ENCODE measurements around the gene RCOR1. TPM values are rescaled to one million over a fixed set of nuclear protein-coding genes. Genes with fewer than 3 reads are reported as not detected.

The RCOR1 gene
- total and polyA plus RNA-seq, 2 experiments from 2014 or later: 9.9 to 30.2 TPM

DNA sequence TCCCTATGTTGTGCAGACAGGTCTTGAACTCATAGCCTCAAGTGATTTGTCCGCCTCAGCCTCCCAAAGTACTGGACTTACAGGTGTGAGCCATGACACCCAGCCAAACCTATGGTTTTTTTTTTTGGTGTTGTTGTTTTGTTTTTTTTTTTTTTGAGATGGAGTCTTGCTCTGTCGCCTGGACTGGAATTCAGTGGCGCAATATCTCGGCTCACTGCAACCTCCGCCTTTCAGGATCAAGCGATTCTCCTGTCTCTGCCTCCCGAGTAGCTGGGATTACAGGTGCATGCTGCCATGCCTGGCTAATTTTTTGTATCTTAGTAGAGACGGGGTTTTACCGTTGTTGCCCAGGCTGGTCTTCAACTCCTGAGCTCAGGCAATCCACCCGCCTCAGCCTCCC, 11.3 kb upstream of the RCOR1 start:
- no peaks in the 10 kb centered on the region for H3K9me2 ChIP-seq (replicated peaks; ENCODE audit: insufficient read depth)
- H3K27ac ChIP-seq: no peak overlapping the region
- no peaks in the 10 kb centered on the region for H3K79me2 ChIP-seq
- H3K4me1 ChIP-seq (ENCODE audit: insufficient read depth): peaks cover 21% of the 10 kb centered on the region
- H3K4me3 ChIP-seq: no peak overlapping the region
- no peaks in the 10 kb centered on the region for H3K36me3 ChIP-seq (replicated peaks; ENCODE audit: insufficient read depth, low read depth)
- H3K4me2 ChIP-seq: no peak overlapping the region
- 93% methylated on average over 10 of the region's 10 CpGs for WGBS (ENCODE audit: low lambda C conversion rate, missing lambda C conversion rate)
- H4K20me1 ChIP-seq (ENCODE audit: insufficient read depth, poor library complexity, severe bottlenecking): no peaks in the 10 kb centered on the region
- no peak overlapping the region for H2AFZ ChIP-seq
- no peaks in the 10 kb centered on the region for H3K9me3 ChIP-seq (ENCODE audit: low read depth)
- H3K27me3 ChIP-seq: no peaks in the 10 kb centered on the region
- no peak for TF ChIP-seq EZH2phosphoT487 (IDR thresholded peaks at IDR 0.05; ENCODE audit: low read depth, severe bottlenecking, unreplicated experiment)
- no peak for TF ChIP-seq EZH2 (IDR thresholded peaks at IDR 0.05; ENCODE audit: borderline replicate concordance)
- TF ChIP-seq, protein P1, sequence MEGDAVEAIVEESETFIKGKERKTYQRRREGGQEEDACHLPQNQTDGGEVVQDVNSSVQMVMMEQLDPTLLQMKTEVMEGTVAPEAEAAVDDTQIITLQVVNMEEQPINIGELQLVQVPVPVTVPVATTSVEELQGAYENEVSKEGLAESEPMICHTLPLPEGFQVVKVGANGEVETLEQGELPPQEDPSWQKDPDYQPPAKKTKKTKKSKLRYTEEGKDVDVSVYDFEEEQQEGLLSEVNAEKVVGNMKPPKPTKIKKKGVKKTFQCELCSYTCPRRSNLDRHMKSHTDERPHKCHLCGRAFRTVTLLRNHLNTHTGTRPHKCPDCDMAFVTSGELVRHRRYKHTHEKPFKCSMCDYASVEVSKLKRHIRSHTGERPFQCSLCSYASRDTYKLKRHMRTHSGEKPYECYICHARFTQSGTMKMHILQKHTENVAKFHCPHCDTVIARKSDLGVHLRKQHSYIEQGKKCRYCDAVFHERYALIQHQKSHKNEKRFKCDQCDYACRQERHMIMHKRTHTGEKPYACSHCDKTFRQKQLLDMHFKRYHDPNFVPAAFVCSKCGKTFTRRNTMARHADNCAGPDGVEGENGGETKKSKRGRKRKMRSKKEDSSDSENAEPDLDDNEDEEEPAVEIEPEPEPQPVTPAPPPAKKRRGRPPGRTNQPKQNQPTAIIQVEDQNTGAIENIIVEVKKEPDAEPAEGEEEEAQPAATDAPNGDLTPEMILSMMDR (IDR thresholded peaks at IDR 0.05; ENCODE audit: poor library complexity): no peak
- DNase-seq (ENCODE audit: low spot score): no peak

DNA sequence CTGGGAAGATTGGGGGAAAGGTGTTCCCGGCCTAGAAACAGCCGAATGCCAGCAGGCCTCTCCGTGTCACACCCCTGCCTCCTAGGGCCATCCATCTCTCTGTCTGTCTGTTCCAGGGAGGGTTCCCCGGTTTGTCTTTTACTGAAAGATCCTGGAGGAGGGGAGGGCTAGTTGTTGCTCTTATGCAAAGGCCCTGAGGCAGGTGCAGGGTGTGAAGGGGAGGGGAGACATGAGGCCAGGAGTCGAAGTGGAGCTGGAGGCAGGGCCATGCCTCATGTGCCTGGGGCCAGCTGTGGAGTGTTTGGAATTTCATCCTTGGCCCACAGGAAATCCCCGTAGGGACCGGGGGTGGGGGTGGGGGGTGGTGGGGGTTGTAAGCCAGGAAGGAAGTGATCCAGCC, 8.7 kb upstream of the RCOR1 start:
- H3K27me3 ChIP-seq: no peaks in the 10 kb centered on the region
- H3K9me3 ChIP-seq (ENCODE audit: low read depth): no peaks in the 10 kb centered on the region
- H3K4me2 ChIP-seq: no peak overlapping the region
- TF ChIP-seq EZH2 (IDR thresholded peaks at IDR 0.05; ENCODE audit: borderline replicate concordance): no peak
- TF ChIP-seq, protein P1 (IDR thresholded peaks at IDR 0.05; ENCODE audit: poor library complexity): no peak
- TF ChIP-seq EZH2phosphoT487 (IDR thresholded peaks at IDR 0.05; ENCODE audit: low read depth, severe bottlenecking, unreplicated experiment): no peak
- peaks cover 27% of the 10 kb centered on the region for H3K4me1 ChIP-seq (ENCODE audit: insufficient read depth)
- no peak overlapping the region for H3K4me3 ChIP-seq
- H2AFZ ChIP-seq: no peak overlapping the region
- H3K27ac ChIP-seq: no peak overlapping the region
- no peaks in the 10 kb centered on the region for H3K36me3 ChIP-seq (replicated peaks; ENCODE audit: insufficient read depth, low read depth)
- H4K20me1 ChIP-seq (ENCODE audit: insufficient read depth, poor library complexity, severe bottlenecking): no peaks in the 10 kb centered on the region
- H3K79me2 ChIP-seq: no peaks in the 10 kb centered on the region
- 60% methylated on average over 6 of the region's 7 CpGs for WGBS (ENCODE audit: low lambda C conversion rate, missing lambda C conversion rate)
- DNase-seq (ENCODE audit: low spot score): no peak
- no peaks in the 10 kb centered on the region for H3K9me2 ChIP-seq (replicated peaks; ENCODE audit: insufficient read depth)

DNA sequence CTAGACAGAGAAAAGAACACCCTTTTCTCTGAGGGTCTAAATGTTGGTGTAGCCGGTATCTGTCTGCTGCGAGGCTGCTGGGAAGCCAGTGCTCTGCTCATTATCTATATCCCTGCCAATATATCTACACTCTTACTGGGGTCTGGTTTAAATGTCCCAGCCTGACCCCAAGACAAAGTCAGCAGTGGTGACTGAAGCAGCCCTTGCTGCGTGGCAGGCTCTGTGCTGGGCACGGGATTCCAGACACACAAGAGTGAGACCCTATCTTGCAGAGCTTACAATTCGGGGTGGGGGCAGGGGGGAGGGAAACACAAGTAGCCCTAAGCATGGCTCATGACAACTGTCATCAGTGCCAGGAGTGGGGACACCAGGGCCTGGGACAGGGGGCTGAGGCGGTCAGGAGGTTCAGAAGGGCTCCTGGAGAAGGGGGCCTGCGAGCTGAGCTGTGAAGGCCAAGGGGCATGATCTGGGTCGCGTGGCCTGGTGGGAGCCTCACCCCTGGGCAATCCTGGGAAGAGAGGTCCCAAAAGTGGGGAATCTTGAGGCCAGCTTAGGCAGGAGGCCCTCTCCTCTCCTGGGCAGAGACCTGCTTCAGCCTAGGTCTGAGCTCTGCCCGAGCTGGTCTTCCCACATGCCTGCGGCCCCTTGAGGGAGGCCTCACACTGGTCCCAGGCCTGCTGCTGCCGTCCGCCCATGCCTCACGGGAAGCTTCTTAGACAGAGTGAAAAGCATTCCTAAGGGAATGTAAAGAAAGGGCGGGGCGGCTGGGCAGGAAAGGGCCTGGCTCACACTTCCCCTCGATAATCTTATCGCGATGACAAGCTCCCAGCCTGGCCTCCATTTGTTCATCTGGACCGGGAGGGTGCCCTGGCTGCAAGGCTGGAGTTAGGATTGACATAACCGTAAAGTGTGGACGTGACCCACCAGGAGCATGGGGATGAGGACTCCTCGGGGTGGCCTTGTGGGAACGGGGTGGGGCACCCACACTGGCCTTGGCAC, 7.3 kb upstream of the RCOR1 start:
- no peaks in the 10 kb centered on the region for H3K27me3 ChIP-seq

More for the DNA sequence above, 7.3 kb upstream of the RCOR1 start:
- Histone ChIP-seq H3K9me3 (ENCODE audit: low read depth) (no peaks in the 10 kb centered on the region), H3K9me2 (replicated peaks; ENCODE audit: insufficient read depth) (no peaks in the 10 kb centered on the region), H3K4me3 (no peak overlapping the region), H3K4me1 (ENCODE audit: insufficient read depth) (peaks cover 24% of the 10 kb centered on the region), H4K20me1 (ENCODE audit: insufficient read depth, poor library complexity, severe bottlenecking) (no peaks in the 10 kb centered on the region), H2AFZ (no peak overlapping the region), H3K27ac (peak overlapping the region; percentile 89), H3K79me2 (no peaks in the 10 kb centered on the region), H3K4me2 (peak overlapping the region; percentile 38), H3K36me3 (replicated peaks; ENCODE audit: insufficient read depth, low read depth) (no peaks in the 10 kb centered on the region)
- TF ChIP-seq EZH2phosphoT487 (IDR thresholded peaks at IDR 0.05; ENCODE audit: low read depth, severe bottlenecking, unreplicated experiment) (no peak), EZH2 (IDR thresholded peaks at IDR 0.05; ENCODE audit: borderline replicate concordance) (no peak)
- TF ChIP-seq, protein P1 (IDR thresholded peaks at IDR 0.05; ENCODE audit: poor library complexity): no peak
- peak; percentile 85 for DNase-seq (ENCODE audit: low spot score)
- whole genome bisulfite sequencing (ENCODE audit: low lambda C conversion rate, missing lambda C conversion rate): 42% methylated on average over 24 of the region's 24 CpGs

All from hepatocyte (in vitro differentiated cells).